ENCODE results near the gene ADAT3.

The ADAT3 gene

DNA sequence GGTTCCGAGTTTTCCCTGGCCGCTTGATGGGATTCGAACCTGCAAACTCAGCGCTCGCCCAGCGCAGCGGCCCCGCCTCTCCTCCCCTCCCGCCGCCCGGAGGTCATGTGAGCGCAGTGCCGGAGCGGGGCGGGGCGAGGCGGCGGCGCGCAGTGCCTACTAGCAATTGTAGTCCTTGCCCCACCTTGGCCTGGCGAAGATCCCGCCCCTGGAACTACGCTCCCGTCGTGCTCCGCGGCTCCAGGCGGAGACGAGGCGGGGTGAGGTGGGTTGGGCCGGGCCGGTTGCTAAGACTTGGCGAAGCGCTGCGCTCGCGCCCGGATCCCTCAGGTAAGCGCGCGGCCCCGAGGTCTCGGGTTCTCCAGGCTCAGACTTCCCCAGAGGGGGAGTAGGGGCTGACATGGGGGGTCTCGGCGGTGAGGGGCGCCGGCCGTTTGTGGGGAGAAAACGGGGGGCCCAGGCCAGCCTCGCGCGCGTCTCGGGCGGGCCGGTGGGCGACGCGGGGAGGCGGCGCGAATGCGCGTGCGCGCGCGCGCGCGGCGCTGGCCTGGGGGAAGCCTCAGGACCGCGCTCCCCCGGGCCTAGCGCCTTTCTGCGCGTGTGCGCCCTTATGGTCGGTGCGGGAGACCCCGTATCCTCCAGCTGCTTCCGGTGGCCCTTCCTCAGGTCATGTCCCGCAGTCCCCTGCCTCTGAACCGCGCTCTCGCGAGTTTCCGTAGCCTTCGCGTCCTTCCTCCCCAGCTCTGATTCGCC lies at the start of gene ADAT3, which contains the start of gene SCAMP4:
Gene ADAT3, plus strand, starts transcription at position 290 of the 753 bp plus-strand sequence. CDS start 6,649 bp downstream, outside the sequence.
Gene SCAMP4, plus strand, starts transcription at position 290 of the 753 bp plus-strand sequence. CDS start 9,621 bp downstream, outside the sequence.
- DNase-seq (ENCODE audit: low spot score): peak; percentile 99

DNA sequence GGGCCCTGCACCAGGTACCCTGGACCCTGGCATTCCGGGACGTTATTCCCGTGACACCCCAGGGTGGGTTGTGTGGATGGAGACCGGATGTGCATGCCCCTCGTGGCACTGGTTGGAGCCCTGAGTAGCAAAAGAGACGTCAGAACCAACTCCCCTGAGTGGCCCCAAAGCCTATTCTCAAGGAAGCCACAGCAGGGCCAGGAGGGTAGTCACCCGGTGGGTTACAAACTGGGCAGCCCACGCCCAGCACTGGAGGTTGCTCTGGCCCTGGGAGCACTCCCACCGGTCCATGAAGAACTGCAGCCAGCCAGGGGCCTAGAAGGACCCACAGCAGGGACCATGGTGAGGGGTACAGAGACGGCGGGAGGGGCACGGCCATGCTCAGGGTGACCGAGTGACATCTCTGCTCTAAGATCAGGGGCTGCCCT lies 49.4 kb upstream of the ADAT3 start:
- peak; percentile 36 for DNase-seq (ENCODE audit: low spot score)

DNA sequence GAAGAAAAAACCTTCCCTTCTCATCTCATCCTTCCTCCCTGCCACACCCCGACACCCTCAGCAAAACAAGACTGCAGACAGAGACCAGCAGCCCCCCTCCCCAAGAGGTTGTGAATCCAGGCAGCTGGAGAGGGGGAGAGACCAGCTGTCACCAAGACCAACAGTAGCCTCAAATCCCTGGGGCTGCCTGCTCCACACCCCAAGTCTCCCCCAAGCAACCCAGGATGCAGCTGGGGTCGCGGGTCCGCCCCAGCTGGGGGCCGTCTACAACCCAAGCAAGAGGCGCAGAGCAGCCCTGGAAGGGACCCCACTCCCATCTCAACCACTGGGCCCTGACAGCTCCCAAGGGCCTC lies 48.9 kb upstream of the ADAT3 start:
- no peak for DNase-seq (ENCODE audit: low spot score)

DNA sequence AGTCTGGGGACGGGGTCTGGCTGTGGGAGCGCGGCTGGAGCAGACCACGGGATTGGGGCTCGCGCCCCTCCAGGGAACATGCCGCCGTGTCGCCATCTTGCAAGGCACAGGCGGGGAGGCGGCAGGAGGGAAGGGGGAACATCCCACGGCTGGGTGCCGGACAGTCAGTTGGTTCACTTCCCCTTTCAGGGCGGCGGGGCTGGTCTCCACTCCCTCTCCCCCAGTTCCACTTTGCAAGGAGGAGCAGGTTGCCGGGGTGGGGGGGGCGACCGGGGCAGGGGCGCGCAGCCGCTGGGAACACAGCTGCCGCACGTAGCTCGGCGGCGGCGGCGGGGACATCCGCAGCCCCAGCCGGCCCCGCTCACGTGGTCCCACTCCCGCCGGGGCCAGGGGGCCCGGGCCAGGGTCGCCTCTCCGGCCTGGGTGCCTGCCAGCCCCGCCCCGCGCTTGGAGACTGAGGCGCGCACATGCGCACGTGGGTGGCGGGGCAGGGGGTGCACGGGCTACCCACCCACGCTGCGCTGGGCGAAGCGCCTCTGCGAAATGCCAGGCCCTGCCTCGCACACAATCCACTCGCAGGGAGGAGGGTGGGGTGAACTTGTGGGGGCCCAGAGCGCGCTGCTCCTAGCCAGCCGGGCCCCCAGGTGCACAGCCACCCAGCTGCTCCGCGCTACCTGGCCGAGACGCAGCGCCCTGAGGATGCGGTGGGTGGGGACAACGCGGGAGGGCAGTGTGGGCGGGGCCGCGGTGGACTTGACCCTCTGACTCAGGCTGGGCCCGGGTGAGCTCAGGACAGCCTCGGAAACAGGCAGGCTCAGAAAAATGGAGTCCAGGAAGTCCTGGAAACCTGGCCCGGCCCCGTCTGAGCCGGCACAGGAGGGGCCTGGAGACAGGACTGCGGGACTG lies 48.2 kb upstream of the ADAT3 start:
- DNase-seq (ENCODE audit: low spot score): no peak

GRCh38 chr19:1857648-1858326 lies 47.4 kb upstream of the ADAT3 start:
- DNase-seq (ENCODE audit: low spot score): no peak

- DNase-seq (ENCODE audit: low spot score): no peak
These were observed 46.7 kb upstream of the ADAT3 start for GRCh38 chr19:1858412-1859081.

GRCh38 chr19:1859331-1859781 lies 45.8 kb upstream of the ADAT3 start:
- DNase-seq (ENCODE audit: low spot score): no peak

DNA sequence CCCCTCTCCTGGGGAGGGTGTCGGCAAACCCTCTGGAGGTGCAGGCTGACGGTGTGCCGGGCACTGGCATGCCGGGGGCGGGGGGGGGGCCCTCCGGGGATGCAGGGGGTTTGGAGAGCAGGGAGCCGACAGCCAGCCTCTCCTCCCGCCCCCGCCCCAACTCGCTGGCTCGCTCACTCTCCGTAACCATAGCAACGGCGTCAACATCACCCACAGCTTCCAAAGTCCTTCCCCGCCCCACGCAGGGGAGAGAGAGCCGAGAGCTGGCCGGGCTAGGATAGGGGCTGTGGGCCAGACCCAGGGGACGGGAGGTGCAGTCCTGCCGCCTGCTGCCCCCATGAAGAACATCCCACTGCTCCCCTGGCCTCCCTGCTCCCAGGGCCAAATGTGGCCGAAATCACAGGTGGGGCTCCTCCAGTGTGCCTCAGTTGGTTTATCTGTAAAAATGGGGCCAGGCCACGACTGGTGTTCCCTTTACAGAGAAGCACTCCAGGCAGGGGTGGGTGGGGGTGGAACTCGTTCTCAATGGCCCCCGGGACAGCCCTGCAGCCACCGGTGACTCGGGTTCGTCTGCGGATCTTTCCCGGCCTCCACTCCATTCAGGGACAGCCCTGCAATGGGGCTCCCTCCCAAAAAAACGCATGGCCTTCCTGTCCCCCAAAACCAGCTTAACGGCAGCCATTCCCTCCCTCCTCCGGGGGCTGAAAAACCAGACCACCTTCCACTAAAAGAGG lies 45.0 kb upstream of the ADAT3 start:
- DNase-seq (ENCODE audit: low spot score): peak; percentile 63

- DNase-seq (ENCODE audit: low spot score): no peak
These were observed 44.2 kb upstream of the ADAT3 start for GRCh38 chr19:1860821-1861598.

- no peak for DNase-seq (ENCODE audit: low spot score)
These were observed 43.6 kb upstream of the ADAT3 start for GRCh38 chr19:1861599-1862031.

- no peak for DNase-seq (ENCODE audit: low spot score)
These were observed 43.2 kb upstream of the ADAT3 start for GRCh38 chr19:1862068-1862423.

DNA sequence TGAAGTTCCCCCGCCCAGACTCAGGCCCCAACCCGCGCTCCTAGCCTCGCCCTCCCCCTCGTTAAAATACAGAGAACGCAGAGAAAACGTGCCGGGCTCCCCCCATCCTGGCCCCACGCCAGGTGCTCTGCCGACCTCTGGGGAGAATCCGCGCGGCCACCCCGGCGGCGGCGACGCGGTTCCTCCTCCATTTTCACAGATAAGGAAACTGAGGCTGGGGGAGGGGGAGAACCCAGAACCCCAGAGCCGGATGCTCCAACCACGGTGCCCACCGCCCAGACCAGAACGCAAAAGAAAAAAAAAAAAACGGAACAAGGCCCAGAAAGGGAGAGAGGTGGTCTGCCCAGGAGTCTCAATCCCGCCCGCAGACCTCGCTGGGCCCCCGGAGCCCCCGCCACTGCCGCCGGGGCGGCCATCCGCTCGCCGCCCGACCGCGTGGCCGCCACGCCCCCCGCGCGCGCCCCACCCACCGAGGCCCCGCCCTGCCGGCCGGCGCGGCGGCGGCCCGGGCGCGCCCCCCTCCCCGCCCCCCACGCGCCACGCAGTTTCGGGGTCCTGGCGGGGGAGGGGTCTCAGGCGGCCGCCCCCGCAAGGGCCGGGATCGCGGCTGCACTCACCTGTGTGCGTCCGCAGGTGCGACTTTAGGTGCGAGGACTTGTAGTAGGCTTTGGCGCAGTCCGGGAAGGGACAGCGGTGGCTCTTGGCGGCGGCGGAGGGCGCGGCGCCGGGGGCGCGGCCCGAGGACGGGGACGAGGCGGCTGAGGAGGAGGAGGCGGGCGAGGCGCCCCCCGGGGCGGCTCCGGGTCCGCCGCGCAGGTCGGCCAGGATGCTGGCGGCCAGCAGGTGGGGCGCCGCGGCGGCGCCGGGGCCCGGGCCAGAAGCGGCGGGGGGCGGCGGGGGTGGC lies 42.5 kb upstream of the ADAT3 start:
- no peak for DNase-seq (ENCODE audit: low spot score)

DNA sequence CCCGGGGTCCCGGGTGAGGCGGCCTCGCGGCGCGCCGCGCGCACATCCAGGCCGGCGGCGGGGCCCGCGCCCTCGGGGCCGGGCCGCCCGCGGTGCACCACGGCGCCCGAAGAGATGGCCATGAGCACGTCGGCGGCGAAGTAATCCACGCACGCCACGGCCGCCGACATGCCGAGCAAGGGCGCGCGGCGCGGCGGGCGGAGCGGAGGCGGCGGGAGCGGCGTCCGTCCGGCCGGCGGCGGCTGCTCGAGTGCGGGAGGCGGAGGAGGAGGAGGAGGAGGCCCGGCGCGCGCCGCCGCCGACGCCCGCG lies 41.9 kb upstream of the ADAT3 start, which contains the start of gene KLF16:
Gene KLF16, minus strand, starts transcription at position 252 of the 310 bp plus-strand sequence. Its CDS starts 82 bp downstream, at position 170.
- no peak for DNase-seq (ENCODE audit: low spot score)

GRCh38 chr19:1863638-1864479 lies 41.3 kb upstream of the ADAT3 start:
- DNase-seq (ENCODE audit: low spot score): peak; percentile 92

DNA sequence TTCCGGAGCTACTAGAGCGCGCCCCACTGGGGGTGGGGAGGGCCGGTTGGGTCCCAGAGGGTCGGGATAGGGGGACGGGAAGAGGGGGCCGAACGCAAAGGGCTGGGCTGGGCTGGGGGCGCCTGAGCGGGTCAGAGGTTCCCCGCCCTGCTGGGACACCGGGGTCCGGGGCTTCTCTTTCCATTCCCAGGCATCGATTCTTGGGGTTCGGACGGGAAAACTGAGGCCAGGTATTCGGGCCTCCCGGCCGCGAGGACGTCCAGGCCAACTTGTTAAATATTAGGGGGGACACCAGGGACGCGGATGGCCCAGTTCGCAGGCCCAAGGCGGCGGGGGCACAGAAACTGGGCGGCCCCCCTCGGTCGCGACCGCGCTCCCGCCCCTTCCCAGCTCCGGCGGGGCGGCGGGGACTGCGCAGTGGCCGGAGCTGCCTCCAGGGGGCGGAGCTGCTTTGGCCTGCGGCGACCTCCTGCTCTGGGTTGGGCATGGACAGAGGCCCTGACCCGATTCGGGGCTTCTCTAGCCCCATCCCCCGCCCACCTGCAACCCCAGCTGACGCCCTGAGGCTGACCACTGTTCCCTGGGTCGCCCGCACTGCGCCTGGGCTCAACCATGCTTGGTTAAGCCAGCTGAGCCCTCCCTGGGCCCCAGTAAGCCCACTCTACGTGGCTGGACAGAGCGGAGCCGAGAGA lies 40.6 kb upstream of the ADAT3 start:
- peak; percentile 47 for DNase-seq (ENCODE audit: low spot score)

GRCh38 chr19:1865172-1866010 lies 39.8 kb upstream of the ADAT3 start:
- no peak for DNase-seq (ENCODE audit: low spot score)

Data from CD4-positive, alpha-beta T cell treated with Interleukin-6 at 100 ng/mL for 8 hours (primary cell).